Measurements from ENCODE around the gene ARMC9. TPM values are rescaled to one million over a fixed set of nuclear protein-coding genes. Genes with fewer than 3 reads are reported as not detected.
"Not testable (repeated sequence)": the region's sequence is repeated elsewhere in the genome, so short reads cannot be mapped to it uniquely, and the experiment has no call there.

Gene ARMC9
- total RNA-seq, 4 donors from 2014 or later, result 2.2 to 6.9 (median 5.3) TPM

- peak in 1 of 2 donors; percentile 64 for DNase-seq (ENCODE audit: low spot score in 2 of 2)
- intact Hi-C loops (cut with DNase I; ENCODE audit: low total_unique reads), result no loop called here
- no peak for TF ChIP-seq POLR2A (IDR thresholded peaks at IDR 0.05)
- no peak for TF ChIP-seq CTCF (IDR thresholded peaks at IDR 0.05)
- no peak overlapping the region for H3K4me3 ChIP-seq (ENCODE audit: low read depth, poor library complexity, severe bottlenecking)
- WGBS, 2 donors, result 91 to 93% methylated on average over 3 of the region's 3 CpGs
Measured at GRCh38 chr2:231300722-231301076, 102.3 kb downstream of the ARMC9 start.

GRCh38 chr2:231304259-231304658 lies 105.8 kb downstream of the ARMC9 start:
- DNase-seq (ENCODE audit: low spot score in 2 of 2); intact Hi-C loops (cut with DNase I; ENCODE audit: low total_unique reads); H3K4me3 ChIP-seq (ENCODE audit: low read depth, poor library complexity, severe bottlenecking): not testable (repeated sequence)
- whole genome bisulfite sequencing, 2 donors, result 97% methylated on average over 6 of the region's 6 CpGs

- H3K4me3 ChIP-seq (ENCODE audit: low read depth, poor library complexity, severe bottlenecking), result no peak overlapping the region
- WGBS, 2 donors, result 60 to 70% methylated on average over 5 of the region's 5 CpGs
- no peak for DNase-seq (ENCODE audit: low spot score in 2 of 2)
- intact Hi-C loops (cut with DNase I; ENCODE audit: low total_unique reads), result no loop called here
- TF ChIP-seq POLR2A (IDR thresholded peaks at IDR 0.05) (no peak), CTCF (IDR thresholded peaks at IDR 0.05) (no peak)
Measured at GRCh38 chr2:231305221-231305620, 106.8 kb downstream of the ARMC9 start.

GRCh38 chr2:231306791-231307393 lies 108.5 kb downstream of the ARMC9 start:
- DNase-seq (ENCODE audit: low spot score in 2 of 2), result peak in 1 of 2 donors; percentile 58
- 62 to 79% methylated on average over 6 of the region's 6 CpGs for WGBS, 2 donors
- no peak overlapping the region for H3K4me3 ChIP-seq (ENCODE audit: low read depth, poor library complexity, severe bottlenecking)
- intact Hi-C loops (cut with DNase I; ENCODE audit: low total_unique reads), result no loop called here
- TF ChIP-seq CTCF (IDR thresholded peaks at IDR 0.05) (no peak), POLR2A (IDR thresholded peaks at IDR 0.05) (no peak)

- WGBS, 2 donors, result 97 to 99% methylated on average over 6 of the region's 6 CpGs
- no peak for TF ChIP-seq CTCF (IDR thresholded peaks at IDR 0.05)
- no peak for TF ChIP-seq POLR2A (IDR thresholded peaks at IDR 0.05)
- intact Hi-C loops (cut with DNase I; ENCODE audit: low total_unique reads), result no loop called here
- H3K4me3 ChIP-seq (ENCODE audit: low read depth, poor library complexity, severe bottlenecking), result no peak overlapping the region
- DNase-seq (ENCODE audit: low spot score in 2 of 2), result peak in 1 of 2 donors; percentile 36
Measured at GRCh38 chr2:231308219-231308618, 109.8 kb downstream of the ARMC9 start.

GRCh38 chr2:231308631-231309428 lies 110.4 kb downstream of the ARMC9 start:
- 81 to 85% methylated on average over 16 of the region's 16 CpGs for WGBS, 2 donors
- no peak overlapping the region for H3K4me3 ChIP-seq (ENCODE audit: low read depth, poor library complexity, severe bottlenecking)
- peak in 1 of 2 donors; percentile 40 for DNase-seq (ENCODE audit: low spot score in 2 of 2)
- TF ChIP-seq POLR2A (IDR thresholded peaks at IDR 0.05), result no peak
- no peak for TF ChIP-seq CTCF (IDR thresholded peaks at IDR 0.05)
- intact Hi-C loops (cut with DNase I; ENCODE audit: low total_unique reads), result no loop called here

Data from lower leg skin (tissue), 4 donors.